Adipocyte (in vitro differentiated cells): ENCODE measurements around the gene ELMOD3.
"Not testable (repeated sequence)": the region's sequence is repeated elsewhere in the genome, so short reads cannot be mapped to it uniquely, and the experiment has no call there.

Experiments
- DNase-seq: peaks from one replicate; pipeline ENCODE4 v3.0.0-alpha.2; 2015; ENCODE audit warnings: low read depth
- H3K27me3 ChIP-seq: replicated peaks from 2 replicates; pipeline ENCODE4 v1.7.0; 2013; ENCODE audit warnings: mild to moderate bottlenecking, low read length, moderate library complexity; ENCODE audit not compliant: control insufficient read depth, insufficient read depth
- H3K36me3 ChIP-seq: 2 replicates; pipeline ENCODE4 v1.7.0; 2013; ENCODE audit warnings: low read length, mild to moderate bottlenecking, moderate library complexity; ENCODE audit not compliant: control insufficient read depth, insufficient read depth, severe bottlenecking
- H3K4me1 ChIP-seq: 2 replicates; pipeline ENCODE4 v1.7.0; 2013; ENCODE audit warnings: mild to moderate bottlenecking, low read length, moderate library complexity; ENCODE audit not compliant: control insufficient read depth, insufficient read depth
- H3K4me3 ChIP-seq: 2 replicates; pipeline ENCODE4 v1.7.0; 2013; ENCODE audit warnings: mild to moderate bottlenecking, low read length, moderate library complexity
- H3K9ac ChIP-seq: 2 replicates; pipeline ENCODE4 v1.7.0; 2013; ENCODE audit warnings: mild to moderate bottlenecking, low read length, moderate library complexity
- H3K9me3 ChIP-seq: 2 replicates; pipeline ENCODE4 v1.7.0; 2013; ENCODE audit warnings: mild to moderate bottlenecking, low read length, moderate library complexity; ENCODE audit not compliant: control insufficient read depth

Gene ELMOD3

DNA sequence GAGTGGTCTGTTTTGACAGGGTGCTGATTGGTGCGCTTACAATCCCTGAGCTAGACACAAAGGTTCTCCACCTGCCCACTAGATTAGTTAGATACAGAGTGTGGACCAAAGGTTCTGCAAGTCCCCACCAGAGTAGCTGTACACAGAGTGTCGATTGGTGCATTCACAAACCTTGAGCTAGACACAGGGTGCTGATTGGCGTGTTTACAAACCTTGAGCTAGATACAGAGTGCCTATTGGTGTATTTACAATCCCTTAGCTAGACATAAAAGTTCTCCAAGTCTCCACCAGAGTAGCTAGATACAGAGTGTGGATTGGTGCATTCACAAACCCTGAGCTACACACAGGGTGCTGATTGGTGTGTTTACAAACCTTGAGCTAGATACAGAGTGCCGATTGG, 20.7 kb upstream of the ELMOD3 start:
- not testable (repeated sequence) for H3K9me3 ChIP-seq, DNase-seq, H3K9ac ChIP-seq, H3K4me1 ChIP-seq, H3K4me3 ChIP-seq, H3K36me3 ChIP-seq, H3K27me3 ChIP-seq

DNA sequence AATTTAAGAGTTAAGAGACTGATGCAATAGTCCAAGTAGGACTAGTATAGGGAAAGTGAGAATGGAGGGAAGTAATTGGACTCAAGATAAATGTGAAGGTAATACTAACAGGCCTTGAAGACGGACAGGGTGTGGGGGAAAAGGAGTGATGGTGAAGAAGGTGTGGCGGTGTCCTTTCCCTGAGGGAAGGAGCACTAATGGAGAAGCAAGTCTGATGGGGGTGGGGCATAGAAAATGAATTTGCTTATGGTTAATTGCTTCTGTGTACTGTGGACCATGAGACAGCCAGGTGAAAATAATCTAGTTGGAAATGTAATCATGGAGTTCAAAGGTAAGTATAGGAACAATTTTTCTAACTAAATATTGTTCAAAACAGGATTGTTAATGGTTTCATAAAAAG, 19.6 kb upstream of the ELMOD3 start:
- no peak for DNase-seq
- no peaks in the 10 kb centered on the region for H3K27me3 ChIP-seq
- H3K4me3 ChIP-seq = no peak overlapping the region
- H3K9me3 ChIP-seq = no peaks in the 10 kb centered on the region
- H3K9ac ChIP-seq = no peak overlapping the region
- H3K4me1 ChIP-seq = no peaks in the 10 kb centered on the region
- no peaks in the 10 kb centered on the region for H3K36me3 ChIP-seq

DNA sequence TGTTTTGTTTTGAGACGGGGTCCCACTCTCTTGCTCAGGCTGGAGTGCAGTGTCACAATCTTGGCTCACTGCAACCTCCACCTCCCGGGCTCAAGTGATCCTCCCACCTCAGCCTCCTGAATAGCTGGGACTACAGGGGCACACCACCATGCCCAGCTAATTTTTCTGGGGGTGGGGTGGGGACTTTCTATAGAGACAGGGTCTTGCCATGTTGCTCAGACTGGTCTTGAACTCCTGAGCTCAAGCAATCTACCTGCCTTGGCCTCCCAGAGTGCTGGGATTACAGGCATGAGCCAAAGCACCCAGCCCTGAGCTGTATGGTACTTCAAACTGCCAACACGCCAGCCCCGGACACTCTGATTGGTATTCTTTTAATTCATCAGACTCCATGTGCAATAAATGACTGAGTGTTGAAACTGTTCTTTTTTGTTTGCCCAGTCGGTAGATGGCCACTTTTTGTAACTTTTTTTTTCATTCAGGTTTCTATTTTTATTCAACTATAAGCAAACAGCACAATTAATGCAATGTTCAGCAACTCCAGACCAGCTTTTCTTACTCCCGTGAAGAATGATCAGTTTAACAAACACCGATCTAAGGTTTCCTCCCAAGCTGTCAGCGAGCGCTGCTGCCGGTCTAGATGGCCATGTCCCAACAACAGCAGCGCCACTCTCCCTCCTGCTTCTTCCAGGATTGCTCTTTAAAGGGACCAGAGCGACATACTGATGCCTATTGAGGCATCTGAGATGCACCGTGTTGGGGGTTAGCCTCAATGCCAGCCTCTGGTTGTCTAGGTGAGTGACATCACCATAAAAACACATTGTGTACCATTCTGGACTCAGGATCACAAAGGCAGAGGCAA, 14.3 kb upstream of the ELMOD3 start:
- no peak for DNase-seq
- Histone ChIP-seq H3K4me3 (peak overlapping the region; percentile 23), H3K36me3 (peaks cover 26% of the 10 kb centered on the region), H3K9me3 (no peaks in the 10 kb centered on the region), H3K9ac (no peak overlapping the region), H3K27me3 (no peaks in the 10 kb centered on the region), H3K4me1 (no peaks in the 10 kb centered on the region)

DNA sequence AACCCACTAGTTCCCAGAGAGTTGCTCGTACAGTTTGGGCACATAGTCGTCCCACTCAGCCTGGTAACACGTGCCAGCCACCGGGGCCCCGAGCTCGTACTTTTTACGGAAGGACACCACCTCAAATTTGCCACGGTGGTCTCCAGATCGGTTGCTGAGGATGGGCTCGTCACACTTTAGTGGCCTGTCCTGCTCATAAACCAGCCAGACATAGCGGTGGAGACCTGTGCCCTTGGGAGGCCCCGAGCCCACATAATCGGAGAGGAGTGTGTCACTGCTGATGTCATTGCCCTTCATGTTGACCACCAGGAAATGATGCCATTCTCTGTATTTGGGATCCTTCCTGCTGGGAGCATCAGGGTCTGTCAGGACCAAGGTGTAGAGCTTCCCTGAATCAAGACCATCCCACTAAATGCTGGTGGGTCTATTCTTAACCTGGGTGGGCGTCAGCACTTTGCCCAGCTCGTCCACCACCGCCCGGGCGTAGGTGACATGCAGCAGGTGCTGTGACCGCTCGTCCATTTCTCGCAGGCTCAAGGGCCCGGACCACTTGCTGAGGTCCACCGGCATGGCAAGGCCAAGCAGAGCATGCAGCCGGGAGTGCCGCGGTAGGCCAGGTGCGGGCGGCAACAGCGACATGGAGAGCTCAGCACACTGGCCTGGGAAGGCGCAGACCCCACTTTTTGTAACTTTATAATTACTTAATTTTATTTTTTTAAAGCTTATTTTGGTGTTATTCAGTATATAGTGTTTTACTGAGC, 13.1 kb upstream of the ELMOD3 start:
- Histone ChIP-seq H3K9ac (no peak overlapping the region), H3K4me1 (no peaks in the 10 kb centered on the region), H3K4me3 (no peak overlapping the region), H3K27me3 (no peaks in the 10 kb centered on the region), H3K9me3 (no peaks in the 10 kb centered on the region), H3K36me3 (peaks cover 38% of the 10 kb centered on the region)
- no peak for DNase-seq

GRCh38 chr2:85342156-85342555, 12.4 kb upstream of the ELMOD3 start:
- H3K27me3 ChIP-seq = no peaks in the 10 kb centered on the region
- H3K4me3 ChIP-seq = no peak overlapping the region
- no peaks in the 10 kb centered on the region for H3K4me1 ChIP-seq
- H3K9me3 ChIP-seq = no peaks in the 10 kb centered on the region
- H3K9ac ChIP-seq = no peak overlapping the region
- peaks cover 45% of the 10 kb centered on the region for H3K36me3 ChIP-seq
- DNase-seq = no peak

DNA sequence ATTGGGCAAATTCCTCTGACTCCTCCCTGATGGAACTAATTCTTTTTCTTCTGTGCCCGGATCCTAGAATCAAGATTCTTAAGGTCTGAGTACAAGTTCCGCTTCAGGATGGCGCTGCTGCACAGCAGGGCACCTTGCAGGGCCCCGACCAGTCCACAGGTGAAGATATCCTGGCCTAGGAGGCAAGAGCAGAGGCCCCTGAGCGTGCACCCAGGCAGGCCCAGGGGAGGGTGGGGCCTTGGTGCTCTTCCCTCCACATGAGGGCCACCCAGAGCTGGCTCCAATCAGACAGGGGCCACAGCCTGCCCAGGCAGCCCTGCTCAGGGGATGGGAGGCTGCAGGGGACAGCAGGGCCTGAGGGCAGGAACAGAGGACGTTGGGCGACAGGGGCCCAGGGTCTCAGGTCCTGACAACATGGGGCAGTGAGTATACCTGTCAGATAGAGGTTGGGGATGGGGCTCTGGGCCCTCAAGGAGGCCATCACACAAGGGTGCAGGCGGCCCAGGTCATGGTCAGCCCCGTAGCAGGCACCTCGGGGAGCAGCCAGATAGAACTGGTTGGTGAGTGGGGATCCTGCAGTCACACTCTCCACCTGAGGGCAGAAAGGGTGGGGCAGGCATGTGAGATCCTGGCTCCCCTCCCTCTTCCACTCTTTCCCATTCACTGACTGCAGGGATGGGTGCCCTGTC, 11.2 kb upstream of the ELMOD3 start:
- not testable (repeated sequence) for H3K4me3 ChIP-seq, H3K9me3 ChIP-seq, H3K9ac ChIP-seq, DNase-seq, H3K27me3 ChIP-seq, H3K4me1 ChIP-seq
- peaks cover 56% of the 10 kb centered on the region for H3K36me3 ChIP-seq

DNA sequence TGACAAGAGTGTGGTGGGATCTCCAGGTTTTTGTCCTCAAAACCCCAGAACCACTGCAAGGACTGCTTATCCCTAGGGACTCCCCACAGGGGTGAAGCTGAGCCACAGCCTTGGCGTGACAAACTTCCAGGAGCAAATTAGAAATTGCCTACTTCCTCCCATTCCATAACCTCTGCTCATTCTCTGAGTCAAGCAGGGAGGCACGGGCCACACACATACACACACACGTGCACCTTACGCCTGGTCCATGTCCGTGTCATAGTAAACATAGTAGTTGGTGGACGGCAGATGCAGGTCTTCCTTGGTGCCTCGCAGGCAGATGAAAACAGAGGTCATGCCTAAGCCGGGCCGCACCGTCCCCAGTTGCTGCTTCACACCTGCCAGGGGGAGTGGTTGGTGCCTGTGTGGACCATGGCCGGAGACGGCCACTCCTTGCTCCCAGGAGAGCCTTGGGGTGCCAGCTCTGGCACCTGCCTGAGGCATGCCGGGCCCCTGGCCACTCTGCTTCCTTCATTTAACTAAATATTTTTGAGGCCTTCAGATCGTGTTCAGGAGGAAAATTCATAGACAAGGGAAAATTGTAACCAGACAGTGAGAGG, 10.1 kb upstream of the ELMOD3 start:
- no peaks in the 10 kb centered on the region for H3K27me3 ChIP-seq
- no peak for DNase-seq
- no peak overlapping the region for H3K4me3 ChIP-seq
- peaks cover 1% of the 10 kb centered on the region for H3K4me1 ChIP-seq
- H3K9me3 ChIP-seq = no peaks in the 10 kb centered on the region
- peaks cover 66% of the 10 kb centered on the region for H3K36me3 ChIP-seq
- H3K9ac ChIP-seq = no peak overlapping the region

- H3K9ac ChIP-seq = no peak overlapping the region
- no peaks in the 10 kb centered on the region for H3K9me3 ChIP-seq
- no peak overlapping the region for H3K4me3 ChIP-seq
- no peak for DNase-seq
- H3K36me3 ChIP-seq = peaks cover 90% of the 10 kb centered on the region
- H3K27me3 ChIP-seq = no peaks in the 10 kb centered on the region
- H3K4me1 ChIP-seq = peaks cover 21% of the 10 kb centered on the region
These were observed 7.0 kb upstream of the ELMOD3 start for GRCh38 chr2:85347599-85347998.

GRCh38 chr2:85353876-85354285, 688 bp upstream of the ELMOD3 start:
- peak; percentile 56 for DNase-seq
- H3K36me3 ChIP-seq = peaks cover 40% of the 10 kb centered on the region
- no peaks in the 10 kb centered on the region for H3K9me3 ChIP-seq
- H3K9ac ChIP-seq = peak overlapping the region; percentile 99
- peaks cover 63% of the 10 kb centered on the region for H3K4me1 ChIP-seq
- no peaks in the 10 kb centered on the region for H3K27me3 ChIP-seq
- peak overlapping the region; percentile 96 for H3K4me3 ChIP-seq

DNA sequence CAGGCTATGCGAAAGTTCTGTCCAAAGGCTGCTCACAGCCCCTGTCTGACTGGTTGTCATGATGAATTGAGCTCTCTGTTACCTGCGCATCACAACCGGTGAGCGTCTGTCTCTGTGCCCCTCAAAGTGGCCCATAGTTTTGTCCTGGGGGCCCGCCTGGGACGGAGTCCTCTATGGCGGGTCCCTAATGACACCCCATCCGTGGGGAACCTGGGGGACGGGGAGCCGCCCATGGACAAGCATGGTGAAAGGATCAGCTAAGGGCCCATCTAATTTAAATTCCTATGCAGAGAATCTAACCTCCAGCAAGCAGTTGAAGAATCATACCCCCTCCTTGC, 473 bp downstream of the ELMOD3 start:
- DNase-seq = peak; percentile 17
- Histone ChIP-seq H3K27me3 (no peaks in the 10 kb centered on the region), H3K9ac (peak overlapping the region; percentile 99), H3K9me3 (no peaks in the 10 kb centered on the region), H3K36me3 (peaks cover 38% of the 10 kb centered on the region), H3K4me1 (peaks cover 57% of the 10 kb centered on the region), H3K4me3 (peak overlapping the region; percentile 96)

DNA sequence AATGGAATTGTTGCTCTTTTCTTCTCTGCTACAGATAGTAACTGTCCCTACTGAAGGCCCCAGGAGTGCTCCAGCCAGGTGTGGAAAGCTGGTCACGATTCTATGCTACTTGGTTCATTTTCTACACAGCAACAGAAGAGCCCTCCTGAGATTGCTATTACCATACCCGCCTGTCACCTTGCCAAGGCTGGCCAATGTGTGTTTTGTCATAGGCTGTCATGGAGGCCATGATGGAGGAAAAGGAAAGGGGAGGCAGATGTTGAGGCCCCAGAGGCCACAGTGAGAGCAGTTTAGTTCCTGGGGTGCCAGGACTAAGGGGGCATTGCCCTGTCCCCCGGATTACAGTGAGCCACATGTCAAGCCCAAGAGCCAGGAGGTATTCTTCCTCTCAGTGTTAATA, 952 bp downstream of the ELMOD3 start:
- H3K9ac ChIP-seq = peak overlapping the region; percentile 99
- peaks cover 55% of the 10 kb centered on the region for H3K4me1 ChIP-seq
- H3K9me3 ChIP-seq = no peaks in the 10 kb centered on the region
- no peak for DNase-seq
- H3K4me3 ChIP-seq = peak overlapping the region; percentile 96
- peaks cover 38% of the 10 kb centered on the region for H3K36me3 ChIP-seq
- H3K27me3 ChIP-seq = no peaks in the 10 kb centered on the region
